DND-41 (cell line): ENCODE results near the gene CHCHD3.

ENCODE experiments used
- ATAC-seq: fragments of 200-7000 bp; cut with Tn5 transposase; 3 replicates; pipeline ENCODE4 v1.9.1; 2021; ENCODE audit warnings: low read depth; ENCODE audit not compliant: insufficient read depth
- DNase-seq: peaks from one replicate; pipeline ENCODE4 v3.0.0-alpha.2; 2020
- H2AFZ ChIP-seq: 2 replicates; pipeline ENCODE4 v1.6.0; 2012; ENCODE audit warnings: low read depth, low read length
- H3K27ac ChIP-seq: 2 replicates; pipeline ENCODE4 v1.5.1; 2012; ENCODE audit warnings: low read length, inconsistent platforms
- H3K27me3 ChIP-seq: fragments of 200-600 bp; sonication (generic); 2 replicates; pipeline ENCODE4 v1.6.0; 2012; ENCODE audit warnings: low read length, mild to moderate bottlenecking, inconsistent platforms; ENCODE audit not compliant: insufficient read depth, poor library complexity
- H3K36me3 ChIP-seq: 2 replicates; pipeline ENCODE4 v1.5.1; 2012; ENCODE audit warnings: low read length, inconsistent platforms; ENCODE audit not compliant: insufficient read depth
- H3K4me1 ChIP-seq: 2 replicates; pipeline ENCODE4 v1.5.1; 2012; ENCODE audit warnings: mild to moderate bottlenecking, low read length; ENCODE audit not compliant: insufficient read depth
- H3K4me2 ChIP-seq: 2 replicates; pipeline ENCODE4 v1.6.0; 2012; ENCODE audit warnings: mild to moderate bottlenecking, moderate library complexity, low read length, inconsistent platforms; ENCODE audit not compliant: insufficient read depth
- H3K4me3 ChIP-seq, 2 experiments: fragments of 200-600 bp in 1 of 2; shearing (Covaris generic) in 1 of 2; 2 replicates each; pipeline ENCODE4 v1.5.1; 2012 to 2016; ENCODE audit warnings: inconsistent platforms in 2 of 2, low read length in 2 of 2, mild to moderate bottlenecking in 2 of 2, low read depth in 1 of 2, moderate library complexity in 1 of 2
- H3K79me2 ChIP-seq: 2 replicates; pipeline ENCODE4 v1.6.0; 2012; ENCODE audit warnings: low read length, inconsistent platforms; ENCODE audit not compliant: insufficient read depth
- H3K9ac ChIP-seq: 2 replicates; pipeline ENCODE4 v1.6.0; 2012; ENCODE audit warnings: low read depth, mild to moderate bottlenecking, inconsistent platforms, low read length, moderate library complexity
- H3K9me3 ChIP-seq: 2 replicates; pipeline ENCODE4 v1.5.1; 2012; ENCODE audit warnings: low read length, moderate library complexity, mild to moderate bottlenecking, inconsistent platforms; ENCODE audit not compliant: insufficient read depth, severe bottlenecking
- H4K20me1 ChIP-seq: 2 replicates; pipeline ENCODE4 v1.6.0; 2012; ENCODE audit warnings: low read length; ENCODE audit not compliant: insufficient read depth
- EZH2 ChIP-seq: IDR thresholded peaks from 3 replicates; pipeline ENCODE4 v1.6.1; 2012; ENCODE audit warnings: borderline replicate concordance, low read depth, mild to moderate bottlenecking, moderate library complexity, low read length, inconsistent platforms; ENCODE audit not compliant: severe bottlenecking
- TF ChIP-seq, protein P1 (sequence below): IDR thresholded peaks from 2 replicates; pipeline ENCODE4 v1.5.1; 2012; ENCODE audit warnings: borderline replicate concordance, low read length, moderate library complexity, mild to moderate bottlenecking; ENCODE audit not compliant: poor library complexity, severe bottlenecking; ENCODE audit errors: extremely low read depth

CHCHD3 gene

DNA sequence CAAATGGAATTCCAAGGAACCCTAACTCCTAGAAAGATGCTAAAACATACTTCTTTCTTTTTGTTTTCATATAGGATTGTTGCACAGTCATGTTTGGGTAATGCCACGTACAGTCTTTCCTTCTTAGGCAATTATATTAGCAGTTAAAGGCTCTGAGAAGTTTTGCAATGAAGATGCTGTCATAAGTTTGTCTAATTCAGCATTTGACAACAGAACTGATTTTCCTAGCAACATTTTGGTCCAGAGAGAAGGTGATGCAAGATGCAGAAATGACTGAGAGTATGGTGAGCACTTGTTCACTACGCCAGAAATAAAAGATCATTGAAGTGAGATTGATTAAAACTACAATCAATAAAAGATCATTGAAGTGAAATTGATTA lies 321.7 kb downstream of the CHCHD3 start:
- Histone ChIP-seq H3K27ac (no peak overlapping the region), H3K79me2 (no peaks in the 10 kb centered on the region), H3K4me2 (no peak overlapping the region), H4K20me1 (no peaks in the 10 kb centered on the region), H3K9me3 (no peaks in the 10 kb centered on the region), H3K9ac (no peak overlapping the region), H3K27me3 (no peaks in the 10 kb centered on the region), H3K36me3 (no peaks in the 10 kb centered on the region), H3K4me1 (no peaks in the 10 kb centered on the region), H2AFZ (no peak overlapping the region), H3K4me3 (no peak overlapping the region)
- ATAC-seq (no peak), DNase-seq (no peak)
- no peak for TF ChIP-seq EZH2
- TF ChIP-seq, protein P1, sequence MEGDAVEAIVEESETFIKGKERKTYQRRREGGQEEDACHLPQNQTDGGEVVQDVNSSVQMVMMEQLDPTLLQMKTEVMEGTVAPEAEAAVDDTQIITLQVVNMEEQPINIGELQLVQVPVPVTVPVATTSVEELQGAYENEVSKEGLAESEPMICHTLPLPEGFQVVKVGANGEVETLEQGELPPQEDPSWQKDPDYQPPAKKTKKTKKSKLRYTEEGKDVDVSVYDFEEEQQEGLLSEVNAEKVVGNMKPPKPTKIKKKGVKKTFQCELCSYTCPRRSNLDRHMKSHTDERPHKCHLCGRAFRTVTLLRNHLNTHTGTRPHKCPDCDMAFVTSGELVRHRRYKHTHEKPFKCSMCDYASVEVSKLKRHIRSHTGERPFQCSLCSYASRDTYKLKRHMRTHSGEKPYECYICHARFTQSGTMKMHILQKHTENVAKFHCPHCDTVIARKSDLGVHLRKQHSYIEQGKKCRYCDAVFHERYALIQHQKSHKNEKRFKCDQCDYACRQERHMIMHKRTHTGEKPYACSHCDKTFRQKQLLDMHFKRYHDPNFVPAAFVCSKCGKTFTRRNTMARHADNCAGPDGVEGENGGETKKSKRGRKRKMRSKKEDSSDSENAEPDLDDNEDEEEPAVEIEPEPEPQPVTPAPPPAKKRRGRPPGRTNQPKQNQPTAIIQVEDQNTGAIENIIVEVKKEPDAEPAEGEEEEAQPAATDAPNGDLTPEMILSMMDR: no peak

DNA sequence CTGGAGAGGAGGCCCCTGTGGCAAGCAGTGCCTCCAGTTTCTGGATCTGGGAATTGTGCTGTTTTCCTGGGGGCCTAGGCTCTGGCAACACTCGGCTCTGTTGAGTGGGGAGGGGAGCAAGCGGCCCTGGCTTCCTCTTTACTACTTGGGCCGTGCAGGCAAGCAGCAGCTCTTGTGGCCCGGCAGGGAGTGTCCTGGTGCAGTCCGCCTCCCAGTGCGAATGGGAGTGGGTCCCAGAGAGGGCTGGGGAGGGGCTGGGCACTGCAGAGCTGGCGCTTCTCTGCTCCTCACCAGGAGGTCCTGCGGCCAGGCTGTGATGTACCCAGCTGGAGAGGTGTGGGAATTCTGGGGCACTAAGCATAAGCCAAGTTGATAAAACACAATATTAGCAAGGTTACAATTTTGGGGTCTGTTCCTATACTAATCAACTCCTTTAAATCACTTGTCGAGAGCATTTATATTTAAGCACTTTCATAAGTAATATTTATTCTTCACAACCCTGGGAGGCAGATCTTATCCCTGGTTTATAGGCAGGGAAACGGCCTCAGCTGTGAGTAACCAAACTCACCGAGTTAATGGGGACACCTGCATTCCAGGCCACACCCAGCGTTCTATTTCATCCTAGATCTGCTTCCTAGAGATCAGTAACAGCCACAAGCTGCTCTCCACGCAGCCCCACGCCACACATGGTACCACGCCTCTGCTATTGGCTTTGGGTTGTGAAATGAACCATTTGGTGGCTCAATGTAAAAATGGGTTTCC lies 322.2 kb downstream of the CHCHD3 start:
- no peaks in the 10 kb centered on the region for H3K36me3 ChIP-seq
- ATAC-seq (no peak), DNase-seq (no peak)
- no peak overlapping the region for H3K4me2 ChIP-seq
- no peaks in the 10 kb centered on the region for H3K79me2 ChIP-seq
- no peaks in the 10 kb centered on the region for H3K27me3 ChIP-seq
- no peak overlapping the region for H3K27ac ChIP-seq
- H4K20me1 ChIP-seq: no peaks in the 10 kb centered on the region
- H3K4me1 ChIP-seq: no peaks in the 10 kb centered on the region
- no peaks in the 10 kb centered on the region for H3K9me3 ChIP-seq
- no peak overlapping the region for H3K9ac ChIP-seq
- no peak overlapping the region for H3K4me3 ChIP-seq
- no peak overlapping the region for H2AFZ ChIP-seq
- TF ChIP-seq, protein P1: no peak
- no peak for TF ChIP-seq EZH2

DNA sequence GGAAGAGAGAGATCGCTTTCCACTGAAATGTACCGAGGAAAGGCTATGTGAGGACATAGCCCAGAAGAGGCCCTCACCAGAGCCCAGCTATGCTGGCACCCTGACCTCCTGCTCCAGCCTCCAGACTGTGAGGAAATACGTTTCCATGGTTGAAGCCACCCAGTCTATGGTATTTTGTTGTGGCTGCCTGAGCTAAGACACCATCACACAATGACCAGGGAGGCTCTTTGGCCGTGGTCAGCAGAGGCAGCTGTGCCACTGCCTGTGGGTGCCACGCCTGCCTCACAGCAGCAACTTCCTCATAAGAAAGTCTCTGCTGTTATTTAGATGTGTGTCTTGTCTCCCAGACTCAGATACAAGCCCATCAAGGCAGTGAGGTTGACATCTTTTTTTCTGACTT lies 322.9 kb downstream of the CHCHD3 start:
- H3K36me3 ChIP-seq: no peaks in the 10 kb centered on the region
- no peaks in the 10 kb centered on the region for H3K27me3 ChIP-seq
- TF ChIP-seq, protein P1: no peak
- TF ChIP-seq EZH2: no peak
- no peaks in the 10 kb centered on the region for H4K20me1 ChIP-seq
- no peak overlapping the region for H3K4me2 ChIP-seq
- H2AFZ ChIP-seq: no peak overlapping the region
- H3K4me3 ChIP-seq: no peak overlapping the region
- no peaks in the 10 kb centered on the region for H3K79me2 ChIP-seq
- H3K4me1 ChIP-seq: no peaks in the 10 kb centered on the region
- H3K9ac ChIP-seq: no peak overlapping the region
- no peak overlapping the region for H3K27ac ChIP-seq
- no peak for DNase-seq
- no peaks in the 10 kb centered on the region for H3K9me3 ChIP-seq
- no peak for ATAC-seq

DNA sequence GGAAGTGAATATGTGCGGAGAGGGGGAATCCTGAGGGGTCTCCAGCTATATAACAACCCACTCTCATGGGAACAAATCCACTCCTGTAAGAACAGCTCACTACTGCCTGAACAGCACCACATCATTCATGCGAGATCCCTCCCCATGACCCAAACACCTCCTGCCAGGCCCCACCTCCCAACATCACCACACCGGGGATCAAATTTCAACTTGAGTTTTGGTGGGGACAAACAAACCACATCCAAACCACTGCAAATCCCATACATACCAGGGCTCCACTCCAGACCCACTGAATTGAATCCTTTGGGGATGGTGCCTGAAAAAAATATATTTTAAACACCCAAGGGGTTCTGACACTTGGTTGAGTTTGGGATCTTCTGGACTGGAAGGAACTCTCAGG lies 324.1 kb downstream of the CHCHD3 start:
- ATAC-seq (no peak), DNase-seq (no peak)
- H3K27me3 ChIP-seq: no peaks in the 10 kb centered on the region
- no peak overlapping the region for H2AFZ ChIP-seq
- no peak for TF ChIP-seq EZH2
- TF ChIP-seq, protein P1: no peak
- no peaks in the 10 kb centered on the region for H3K36me3 ChIP-seq
- no peak overlapping the region for H3K9ac ChIP-seq
- H4K20me1 ChIP-seq: no peaks in the 10 kb centered on the region
- H3K27ac ChIP-seq: no peak overlapping the region
- no peaks in the 10 kb centered on the region for H3K9me3 ChIP-seq
- no peak overlapping the region for H3K4me2 ChIP-seq
- H3K4me3 ChIP-seq: no peak overlapping the region
- H3K4me1 ChIP-seq: no peaks in the 10 kb centered on the region
- H3K79me2 ChIP-seq: no peaks in the 10 kb centered on the region
